Smooth muscle cell (in vitro differentiated cells): ENCODE results near the gene NUBP2. TPM values are rescaled to one million over a fixed set of nuclear protein-coding genes. Genes with fewer than 3 reads are reported as not detected.

Experiments
- DNase-seq: peaks from one replicate; lab custom pipeline; 2025; ENCODE audit not compliant: unreplicated experiment; lab: John Stamatoyannopoulos, UW
- H2AFZ ChIP-seq: fragments of 200-600 bp; sonication (generic); 2 replicates; pipeline ENCODE4 v1.6.0; 2016; ENCODE audit warnings: antibody characterized with exemption, low read depth, mild to moderate bottlenecking
- H3F3A ChIP-seq: fragments of 200-600 bp; sonication (generic); 2 replicates; pipeline ENCODE4 v1.6.0; 2017; ENCODE audit warnings: antibody characterized with exemption, low read depth
- H3K27ac ChIP-seq: fragments of 200-600 bp; sonication (generic); 2 replicates; pipeline ENCODE4 v1.5.1; 2016; ENCODE audit warnings: low read depth, mild to moderate bottlenecking
- H3K27me3 ChIP-seq: fragments of 200-600 bp; sonication (generic); 2 replicates; pipeline ENCODE4 v1.6.1; 2016; ENCODE audit warnings: low read depth, mild to moderate bottlenecking
- H3K36me3 ChIP-seq: fragments of 200-600 bp; sonication (generic); 2 replicates; pipeline ENCODE4 v1.5.1; 2016; ENCODE audit warnings: low read depth
- H3K4me1 ChIP-seq: fragments of 200-600 bp; sonication (generic); 2 replicates; pipeline ENCODE4 v1.5.1; 2016; ENCODE audit warnings: low read depth
- H3K4me2 ChIP-seq: fragments of 200-600 bp; sonication (generic); 2 replicates; pipeline ENCODE4 v1.6.0; 2016; ENCODE audit warnings: mild to moderate bottlenecking
- H3K4me3 ChIP-seq: fragments of 200-600 bp; sonication (generic); 2 replicates; pipeline ENCODE4 v1.5.1; 2016; ENCODE audit warnings: mild to moderate bottlenecking
- H3K79me2 ChIP-seq: fragments of 200-600 bp; sonication (generic); 2 replicates; pipeline ENCODE4 v1.6.0; 2016; ENCODE audit warnings: low read depth, mild to moderate bottlenecking
- H3K9ac ChIP-seq: fragments of 200-600 bp; sonication (generic); 2 replicates; pipeline ENCODE4 v1.6.0; 2016; ENCODE audit warnings: low read depth
- H3K9me3 ChIP-seq: fragments of 200-600 bp; sonication (generic); replicated peaks from 2 replicates; pipeline ENCODE4 v1.5.1; 2016; ENCODE audit warnings: low read depth
- H4K20me1 ChIP-seq: fragments of 200-600 bp; sonication (generic); 2 replicates; pipeline ENCODE4 v1.6.0; 2016; ENCODE audit warnings: low read depth
- CTCF ChIP-seq: fragments of 200-600 bp; sonication (generic); IDR thresholded peaks from 2 replicates; pipeline ENCODE4 v1.5.1; 2017; ENCODE audit warnings: borderline replicate concordance, mild to moderate bottlenecking, antibody characterized with exemption; ENCODE audit not compliant: insufficient read depth, poor library complexity, severe bottlenecking
- WGBS: methylation state at CpG from one replicate; pipeline ENCODE4 v1.1.7; 2016; ENCODE audit warnings: low lambda C conversion rate; 5-methylcytosine and 5-hydroxymethylcytosine counted together
- polyA plus RNA-seq: library from polyadenylated mRNA; unstranded; fragments of >200 nt; fragmentation: Nextera tagmentation; extraction: Ambion mirVana; gene quantifications from 2 replicates; pipeline ENCODE4 v1.2.1, GENCODE V29; 2016
- total RNA-seq: library from RNA; depleted of rRNA; stranded (reverse); fragments of >200 nt; gene quantifications from 2 replicates; pipeline ENCODE4 v1.2.3, GENCODE V29; 2014

Gene NUBP2
- total and polyA plus RNA-seq, 2 experiments from 2014 or later: 48.0 to 80.8 TPM

GRCh38 chr16:1777375-1778199 is 5.2 kb upstream of the NUBP2 start:
- no peak overlapping the region for H3K9ac ChIP-seq
- H3K27ac ChIP-seq: no peak overlapping the region
- 93% methylated on average over 31 of the region's 36 CpGs for WGBS
- no peak overlapping the region for H2AFZ ChIP-seq
- peaks cover 7% of the 10 kb centered on the region for H3F3A ChIP-seq
- peaks cover 11% of the 10 kb centered on the region for H3K4me1 ChIP-seq
- peaks cover 30% of the 10 kb centered on the region for H4K20me1 ChIP-seq
- H3K27me3 ChIP-seq: no peaks in the 10 kb centered on the region
- H3K9me3 ChIP-seq: no peaks in the 10 kb centered on the region
- no peak overlapping the region for H3K4me3 ChIP-seq
- DNase-seq: no peak
- no peak for TF ChIP-seq CTCF
- H3K36me3 ChIP-seq: no peaks in the 10 kb centered on the region
- peaks cover 26% of the 10 kb centered on the region for H3K79me2 ChIP-seq
- H3K4me2 ChIP-seq: no peak overlapping the region

DNA sequence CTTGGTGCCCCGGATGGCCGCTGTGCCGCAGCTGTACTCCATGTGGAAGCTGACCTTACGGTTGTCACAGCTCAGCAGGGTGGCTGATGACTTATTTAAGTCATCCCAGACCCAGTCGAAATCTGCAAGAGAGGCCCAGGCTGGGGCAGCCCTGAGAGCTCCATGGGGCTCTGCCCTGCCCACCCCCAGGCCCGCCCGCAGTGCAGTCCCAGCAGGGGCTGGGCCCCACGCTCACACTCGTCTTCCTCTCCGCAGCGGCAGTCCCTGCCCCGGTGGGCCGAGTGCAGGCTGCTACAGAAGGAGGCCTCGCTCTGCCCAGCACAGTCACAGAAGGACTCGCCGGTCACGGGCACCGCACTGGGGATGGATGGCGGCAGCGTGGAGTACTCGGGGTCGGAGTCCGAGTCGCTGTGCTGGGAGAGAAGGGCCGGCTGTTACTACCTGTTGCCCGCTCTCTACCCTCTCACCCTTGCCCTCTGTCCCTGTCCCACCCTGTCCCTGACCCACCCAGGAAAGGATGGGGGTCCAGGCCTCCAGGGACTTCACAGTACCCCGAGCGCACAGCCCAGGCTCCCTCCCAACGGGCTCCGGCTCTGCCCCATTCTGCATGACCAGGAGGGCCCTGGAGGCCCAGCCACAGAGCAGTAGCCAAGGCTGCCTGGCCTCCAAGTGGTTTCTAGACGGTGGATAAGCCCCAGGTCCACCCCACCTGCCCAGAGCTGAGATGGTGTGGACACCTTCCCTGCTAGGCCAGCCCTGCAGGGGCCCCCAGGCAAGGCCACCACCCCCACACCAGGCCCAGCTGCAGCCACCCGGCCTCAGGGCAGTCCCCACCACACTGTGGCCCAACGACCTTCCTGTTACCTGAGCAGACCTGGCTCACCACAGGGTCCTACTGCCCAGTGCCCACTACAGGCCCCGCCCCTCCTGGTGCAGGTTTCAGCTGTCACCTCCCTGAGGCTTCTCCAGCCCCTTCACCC is 4.3 kb upstream of the NUBP2 start:
- no peak overlapping the region for H3K9ac ChIP-seq
- 94% methylated on average over 33 of the region's 34 CpGs for WGBS

DNA sequence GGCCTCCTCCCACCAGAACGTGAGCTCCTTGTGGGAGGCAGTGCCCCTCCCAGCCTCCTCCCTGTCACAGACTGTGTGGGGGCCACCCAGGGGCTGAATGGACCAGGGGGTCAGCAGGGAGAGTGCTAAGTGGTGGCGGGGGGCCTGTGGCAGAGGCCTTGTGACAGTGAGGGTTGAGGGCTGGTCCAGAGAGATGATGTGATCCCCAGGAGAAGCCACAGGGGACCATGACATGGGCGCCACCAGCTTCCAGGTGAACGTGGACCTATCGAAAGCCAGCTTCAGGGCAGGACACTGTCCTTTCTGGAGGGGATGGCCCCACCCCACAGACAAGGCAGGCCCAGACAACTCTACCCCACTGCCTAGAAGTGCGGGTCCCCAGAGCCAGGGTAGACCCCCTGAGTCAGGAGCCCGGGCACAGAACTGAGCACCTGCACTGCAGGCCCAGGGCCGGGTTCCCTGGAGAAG is 3.5 kb upstream of the NUBP2 start:
- no peak overlapping the region for H3K4me2 ChIP-seq
- H3K36me3 ChIP-seq: no peaks in the 10 kb centered on the region
- H3K4me3 ChIP-seq: no peak overlapping the region
- peaks cover 7% of the 10 kb centered on the region for H3F3A ChIP-seq
- DNase-seq: no peak
- no peaks in the 10 kb centered on the region for H3K9me3 ChIP-seq
- 93% methylated on average over 8 of the region's 8 CpGs for WGBS
- H2AFZ ChIP-seq: no peak overlapping the region
- H3K27me3 ChIP-seq: no peaks in the 10 kb centered on the region
- TF ChIP-seq CTCF: no peak
- H3K4me1 ChIP-seq: peaks cover 5% of the 10 kb centered on the region
- H4K20me1 ChIP-seq: peaks cover 30% of the 10 kb centered on the region
- H3K27ac ChIP-seq: no peak overlapping the region
- peaks cover 24% of the 10 kb centered on the region for H3K79me2 ChIP-seq
- no peak overlapping the region for H3K9ac ChIP-seq

More for the DNA sequence above, 4.3 kb upstream of the NUBP2 start:
- peaks cover 11% of the 10 kb centered on the region for H3K4me1 ChIP-seq
- TF ChIP-seq CTCF: no peak
- no peak overlapping the region for H2AFZ ChIP-seq
- H3F3A ChIP-seq: peaks cover 7% of the 10 kb centered on the region
- H3K79me2 ChIP-seq: peaks cover 26% of the 10 kb centered on the region
- no peaks in the 10 kb centered on the region for H3K36me3 ChIP-seq
- no peak overlapping the region for H3K27ac ChIP-seq
- H3K4me2 ChIP-seq: no peak overlapping the region
- no peak for DNase-seq
- H4K20me1 ChIP-seq: peaks cover 30% of the 10 kb centered on the region
- H3K4me3 ChIP-seq: no peak overlapping the region
- no peaks in the 10 kb centered on the region for H3K9me3 ChIP-seq
- H3K27me3 ChIP-seq: no peaks in the 10 kb centered on the region
